Measurements from ENCODE around the gene PRAC1.

DNA sequence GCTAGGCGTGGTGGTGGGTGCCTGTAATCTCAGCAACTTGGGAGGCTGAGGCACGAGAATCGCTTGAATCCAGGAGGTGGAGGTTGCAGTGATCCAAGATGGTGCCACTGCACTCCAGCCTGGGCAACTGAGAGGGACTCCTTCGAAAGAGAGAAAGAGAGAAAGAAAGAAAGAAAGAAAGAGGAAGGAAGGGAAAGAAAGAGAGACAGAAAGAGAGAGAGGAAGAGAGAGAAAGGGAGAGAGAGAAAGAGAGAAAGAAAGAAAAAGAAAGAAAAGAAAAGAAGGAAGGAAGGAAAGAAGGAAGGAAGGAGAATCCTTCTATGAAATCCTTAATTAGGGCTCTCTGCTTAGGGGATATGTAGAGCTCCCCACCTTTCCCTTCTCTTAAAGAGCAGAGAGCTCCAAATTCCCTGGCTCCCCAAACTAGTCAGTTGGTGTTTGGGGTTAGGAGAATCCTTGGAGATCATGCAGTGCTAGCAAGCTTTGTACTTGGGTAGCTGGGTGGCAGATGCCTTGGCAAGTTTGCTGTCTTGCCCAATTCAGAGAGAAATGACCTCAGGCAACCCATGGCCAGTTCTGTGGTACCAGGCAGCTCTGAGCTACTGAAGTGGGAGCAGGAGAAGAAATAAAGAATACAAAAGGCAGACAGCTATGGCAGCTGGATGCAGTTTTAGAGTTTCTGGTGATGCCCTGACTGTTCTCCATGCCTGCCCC lies 15.2 kb upstream of the PRAC1 start:
- TF ChIP-seq, protein P1, sequence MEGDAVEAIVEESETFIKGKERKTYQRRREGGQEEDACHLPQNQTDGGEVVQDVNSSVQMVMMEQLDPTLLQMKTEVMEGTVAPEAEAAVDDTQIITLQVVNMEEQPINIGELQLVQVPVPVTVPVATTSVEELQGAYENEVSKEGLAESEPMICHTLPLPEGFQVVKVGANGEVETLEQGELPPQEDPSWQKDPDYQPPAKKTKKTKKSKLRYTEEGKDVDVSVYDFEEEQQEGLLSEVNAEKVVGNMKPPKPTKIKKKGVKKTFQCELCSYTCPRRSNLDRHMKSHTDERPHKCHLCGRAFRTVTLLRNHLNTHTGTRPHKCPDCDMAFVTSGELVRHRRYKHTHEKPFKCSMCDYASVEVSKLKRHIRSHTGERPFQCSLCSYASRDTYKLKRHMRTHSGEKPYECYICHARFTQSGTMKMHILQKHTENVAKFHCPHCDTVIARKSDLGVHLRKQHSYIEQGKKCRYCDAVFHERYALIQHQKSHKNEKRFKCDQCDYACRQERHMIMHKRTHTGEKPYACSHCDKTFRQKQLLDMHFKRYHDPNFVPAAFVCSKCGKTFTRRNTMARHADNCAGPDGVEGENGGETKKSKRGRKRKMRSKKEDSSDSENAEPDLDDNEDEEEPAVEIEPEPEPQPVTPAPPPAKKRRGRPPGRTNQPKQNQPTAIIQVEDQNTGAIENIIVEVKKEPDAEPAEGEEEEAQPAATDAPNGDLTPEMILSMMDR (IDR thresholded peaks at IDR 0.05), result no peak
- TF ChIP-seq POLR2A (IDR thresholded peaks at IDR 0.05), result no peak
